Peyer's patch (tissue), 4 donors: ENCODE measurements around the gene TRPC4.

Source experiments
- POLR2A ChIP-seq, 2 donors: fragments of 450-650 bp; IDR thresholded peaks; one replicate each; pipeline ENCODE4 v1.5.1; 2017; ENCODE audit warnings: antibody characterized with exemption in 2 of 2, mild to moderate bottlenecking in 2 of 2, moderate library complexity in 2 of 2
- TF ChIP-seq, protein P1 (sequence below), 6 experiments: fragments of 450-650 bp in 4 of 6; fragments of 200-600 bp in 2 of 6; sonication (generic) in 1 of 6; IDR thresholded peaks; one replicate each; pipeline ENCODE4 v1.5.1; 2017 to 2019; ENCODE audit warnings: antibody characterized with exemption in 6 of 6, mild to moderate bottlenecking in 3 of 6, moderate library complexity in 1 of 6

DNA sequence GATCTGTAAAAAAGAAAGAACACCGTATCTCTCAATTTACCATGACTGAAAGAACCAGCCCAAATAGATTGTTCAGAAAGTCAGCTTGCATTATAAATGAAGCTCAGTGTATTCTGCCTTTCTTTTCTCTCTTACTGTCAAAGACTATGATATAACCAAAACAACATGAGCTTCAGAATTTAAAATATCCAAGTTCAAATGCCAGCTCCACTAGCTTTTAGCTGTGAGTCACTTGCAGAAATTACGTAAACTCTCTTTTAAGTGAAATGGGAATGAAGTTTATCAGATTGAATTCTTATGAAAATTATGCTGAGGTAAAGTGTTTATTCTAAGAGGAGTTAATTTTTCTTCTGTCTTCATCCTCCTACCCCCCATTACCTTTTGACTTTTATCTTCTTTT is 251.0 kb downstream of the TRPC4 start:
- TF ChIP-seq, protein P1, sequence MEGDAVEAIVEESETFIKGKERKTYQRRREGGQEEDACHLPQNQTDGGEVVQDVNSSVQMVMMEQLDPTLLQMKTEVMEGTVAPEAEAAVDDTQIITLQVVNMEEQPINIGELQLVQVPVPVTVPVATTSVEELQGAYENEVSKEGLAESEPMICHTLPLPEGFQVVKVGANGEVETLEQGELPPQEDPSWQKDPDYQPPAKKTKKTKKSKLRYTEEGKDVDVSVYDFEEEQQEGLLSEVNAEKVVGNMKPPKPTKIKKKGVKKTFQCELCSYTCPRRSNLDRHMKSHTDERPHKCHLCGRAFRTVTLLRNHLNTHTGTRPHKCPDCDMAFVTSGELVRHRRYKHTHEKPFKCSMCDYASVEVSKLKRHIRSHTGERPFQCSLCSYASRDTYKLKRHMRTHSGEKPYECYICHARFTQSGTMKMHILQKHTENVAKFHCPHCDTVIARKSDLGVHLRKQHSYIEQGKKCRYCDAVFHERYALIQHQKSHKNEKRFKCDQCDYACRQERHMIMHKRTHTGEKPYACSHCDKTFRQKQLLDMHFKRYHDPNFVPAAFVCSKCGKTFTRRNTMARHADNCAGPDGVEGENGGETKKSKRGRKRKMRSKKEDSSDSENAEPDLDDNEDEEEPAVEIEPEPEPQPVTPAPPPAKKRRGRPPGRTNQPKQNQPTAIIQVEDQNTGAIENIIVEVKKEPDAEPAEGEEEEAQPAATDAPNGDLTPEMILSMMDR (IDR thresholded peaks at IDR 0.05): no peak
- no peak for TF ChIP-seq POLR2A (IDR thresholded peaks at IDR 0.05)
